ENCODE data around the gene PVALB.
"Not testable (repeated sequence)": the region's sequence is repeated elsewhere in the genome, so short reads cannot be mapped to it uniquely, and the experiment has no call there.

The PVALB gene

GRCh38 chr22:36756746-36757655 is 59.8 kb downstream of the PVALB start:
- no peak for DNase-seq

DNA sequence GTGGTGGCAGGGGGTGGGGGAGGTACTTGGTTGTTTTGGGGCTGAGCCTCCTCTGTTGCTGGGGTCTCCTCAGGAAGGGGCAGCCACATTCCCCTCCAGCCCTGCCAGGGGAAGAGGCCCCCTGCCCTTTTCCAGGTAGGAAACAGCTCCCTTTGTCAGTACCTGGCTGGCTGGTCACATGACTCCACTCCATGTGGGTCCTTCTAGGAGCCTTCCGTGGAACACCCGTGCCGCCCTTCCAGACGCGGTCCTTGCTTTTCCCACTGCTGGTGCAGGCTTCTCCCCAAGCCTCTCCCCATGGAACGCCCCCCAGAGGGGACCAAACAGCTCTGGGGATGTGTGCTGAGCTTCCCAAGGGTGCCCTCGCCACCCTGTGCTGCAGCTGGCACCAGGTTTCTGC is 60.8 kb downstream of the PVALB start:
- DNase-seq: no peak

GRCh38 chr22:36755316-36755715 is 61.5 kb downstream of the PVALB start:
- no peak for DNase-seq

DNA sequence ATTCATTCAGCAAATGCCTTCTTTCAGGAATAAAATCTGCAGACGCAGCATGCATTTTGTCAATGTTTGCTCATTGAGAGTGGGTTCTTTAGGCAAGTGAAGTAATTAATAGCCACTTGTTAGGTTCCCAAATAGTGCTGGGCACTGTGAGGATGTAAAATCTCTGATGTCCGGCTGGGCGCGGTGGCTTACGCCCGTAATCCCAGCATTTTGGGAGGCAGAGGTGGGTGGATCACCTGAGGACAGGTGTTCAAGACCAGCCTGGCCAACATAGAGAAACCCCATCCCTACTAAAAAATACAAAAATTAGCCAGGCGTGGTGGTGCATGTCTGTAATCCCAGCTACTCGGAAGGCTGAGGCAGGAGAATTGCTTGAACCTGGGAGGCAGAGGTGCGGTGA is 62.0 kb downstream of the PVALB start:
- DNase-seq: not testable (repeated sequence)

DNA sequence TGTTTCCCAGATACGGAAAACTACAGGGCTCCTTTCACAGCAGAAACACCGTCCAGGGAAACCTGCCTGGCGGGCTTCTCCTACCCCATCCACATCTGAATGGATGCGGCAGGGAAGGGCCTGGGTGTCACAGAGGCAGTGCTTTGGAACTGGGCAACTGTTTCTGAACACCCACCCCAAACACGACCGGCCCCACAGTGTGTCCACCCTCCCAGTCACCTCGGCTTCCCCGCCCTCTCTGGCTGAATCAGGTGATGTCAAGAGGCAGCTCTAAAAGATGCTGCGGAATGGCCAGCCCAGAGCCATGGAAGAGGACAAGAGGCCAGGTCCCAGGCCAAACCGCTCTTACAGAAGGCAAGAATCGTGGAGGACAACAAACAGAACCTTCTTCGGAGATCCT is 62.9 kb downstream of the PVALB start:
- DNase-seq: no peak

DNA sequence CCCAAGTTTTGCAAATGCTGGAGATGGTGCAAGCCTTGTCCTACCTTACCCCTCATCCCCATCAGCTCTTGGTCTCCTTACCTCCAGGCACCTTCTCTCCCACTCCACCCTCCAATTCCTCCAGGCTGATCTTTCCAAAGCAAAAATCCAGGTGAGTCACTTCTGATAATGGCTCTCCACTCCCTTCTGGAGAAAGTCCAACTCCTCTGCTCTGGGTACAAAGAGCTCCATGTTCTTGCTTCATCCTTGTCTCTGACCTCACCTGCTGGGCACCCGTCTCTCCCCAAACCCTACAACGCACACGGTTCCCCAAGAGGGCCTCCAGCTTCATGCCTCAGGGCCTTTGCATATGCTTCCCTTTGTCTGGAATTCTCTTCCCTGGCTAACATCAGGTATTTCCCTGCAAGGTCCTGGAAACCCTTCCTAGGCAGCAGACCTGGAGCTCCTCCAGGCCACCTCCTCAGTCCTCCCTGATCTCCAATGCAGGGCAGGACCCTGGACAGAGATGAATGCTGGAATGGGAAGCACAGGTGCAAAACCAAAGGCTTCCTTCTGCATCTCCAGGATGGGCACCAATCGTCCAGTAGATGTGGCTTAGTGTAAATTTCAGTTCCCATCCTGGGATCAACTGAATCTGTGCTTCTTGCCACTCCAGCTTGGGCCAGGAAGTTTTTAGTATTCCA is 63.6 kb downstream of the PVALB start:
- no peak for DNase-seq
